ENCODE results near the gene TBX3.

Gene TBX3

DNA sequence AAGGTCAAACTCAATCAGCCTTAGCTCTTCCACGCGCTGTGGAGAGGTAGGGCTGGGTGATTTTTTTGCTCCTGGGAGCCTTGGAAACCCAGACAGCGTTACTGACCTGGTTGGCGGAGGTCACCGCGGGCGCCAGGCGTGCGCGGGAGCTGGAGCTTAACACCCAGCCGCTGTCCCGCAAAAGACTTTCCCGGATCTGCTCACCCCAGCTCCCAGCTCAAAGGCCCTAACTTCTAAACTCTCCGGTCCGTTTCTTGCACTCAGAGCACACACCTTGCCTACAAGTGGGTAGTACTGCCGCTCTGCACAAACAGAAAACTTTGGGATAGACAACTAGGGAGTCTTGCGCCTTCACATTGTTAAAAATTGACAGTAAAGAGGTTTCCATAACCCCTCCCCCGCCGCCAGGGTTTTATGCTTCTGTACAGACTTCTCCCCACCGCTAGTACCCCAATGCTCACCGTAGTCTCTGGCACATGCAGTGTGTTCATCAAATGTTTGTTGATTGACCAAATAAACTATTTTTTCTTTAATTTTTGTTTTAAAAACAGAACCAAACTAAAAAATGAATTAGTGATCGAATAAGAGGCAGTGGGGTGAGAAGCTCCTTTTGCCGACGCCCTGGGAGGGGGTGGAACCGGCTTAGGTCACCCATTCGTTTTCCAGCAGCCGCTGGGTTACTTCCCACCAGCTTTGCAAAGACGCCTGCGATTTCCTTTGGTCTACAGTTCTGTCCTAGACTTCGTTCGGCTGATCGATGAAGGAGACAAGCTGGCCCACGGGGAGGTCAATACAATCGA lies 12.7 kb upstream of the TBX3 start:
- no peak for DNase-seq (ENCODE audit: low spot score)

GRCh38 chr12:114695305-114695592 lies 11.3 kb upstream of the TBX3 start:
- DNase-seq (ENCODE audit: low spot score): no peak

DNA sequence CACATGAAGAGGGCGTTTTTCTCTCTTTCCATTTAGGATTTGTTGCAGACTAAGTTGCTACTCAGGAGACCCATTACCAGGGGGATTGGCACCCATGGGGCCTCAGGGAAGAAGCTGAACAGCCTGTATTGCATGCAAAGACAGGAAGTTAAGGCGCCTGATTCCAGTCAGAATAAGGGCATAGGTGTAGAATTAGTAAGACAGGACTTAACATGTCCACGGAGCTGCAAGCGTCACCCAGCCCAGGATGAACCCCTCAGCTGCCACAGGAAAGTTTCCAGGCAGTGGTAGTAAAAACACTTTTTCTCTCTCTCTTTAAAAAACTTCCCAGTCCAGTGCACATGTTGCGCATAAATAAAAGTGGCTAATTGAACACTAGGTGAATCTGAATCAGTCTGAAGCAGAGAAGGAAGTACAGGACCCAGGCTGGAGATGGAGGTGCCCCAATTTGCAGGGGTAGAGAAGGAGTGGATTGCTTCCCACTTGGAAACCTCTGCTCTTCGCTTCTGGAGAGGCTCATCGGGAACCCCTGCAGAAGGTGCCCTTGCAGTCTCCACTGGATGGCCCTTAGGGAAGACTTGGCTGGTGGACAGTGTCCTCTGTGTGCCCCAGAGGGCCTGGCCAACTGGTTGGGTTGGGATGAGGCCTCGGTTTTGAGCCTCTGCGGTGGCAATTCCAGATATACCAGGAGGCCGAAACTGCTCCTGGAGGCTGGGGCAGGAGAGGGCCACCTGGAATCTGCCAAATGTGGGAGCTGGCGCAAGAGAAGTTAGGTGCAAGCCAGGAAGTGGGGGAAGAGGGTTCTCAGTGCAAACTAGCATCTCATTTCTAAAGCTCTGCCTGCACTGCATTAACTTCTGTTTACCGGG lies 10.7 kb upstream of the TBX3 start:
- DNase-seq (ENCODE audit: low spot score): no peak

- no peak for DNase-seq (ENCODE audit: low spot score)
Measured at GRCh38 chr12:114693532-114693931, 9.6 kb upstream of the TBX3 start.

- DNase-seq (ENCODE audit: low spot score): no peak
Measured at GRCh38 chr12:114693059-114693531, 9.1 kb upstream of the TBX3 start.

DNA sequence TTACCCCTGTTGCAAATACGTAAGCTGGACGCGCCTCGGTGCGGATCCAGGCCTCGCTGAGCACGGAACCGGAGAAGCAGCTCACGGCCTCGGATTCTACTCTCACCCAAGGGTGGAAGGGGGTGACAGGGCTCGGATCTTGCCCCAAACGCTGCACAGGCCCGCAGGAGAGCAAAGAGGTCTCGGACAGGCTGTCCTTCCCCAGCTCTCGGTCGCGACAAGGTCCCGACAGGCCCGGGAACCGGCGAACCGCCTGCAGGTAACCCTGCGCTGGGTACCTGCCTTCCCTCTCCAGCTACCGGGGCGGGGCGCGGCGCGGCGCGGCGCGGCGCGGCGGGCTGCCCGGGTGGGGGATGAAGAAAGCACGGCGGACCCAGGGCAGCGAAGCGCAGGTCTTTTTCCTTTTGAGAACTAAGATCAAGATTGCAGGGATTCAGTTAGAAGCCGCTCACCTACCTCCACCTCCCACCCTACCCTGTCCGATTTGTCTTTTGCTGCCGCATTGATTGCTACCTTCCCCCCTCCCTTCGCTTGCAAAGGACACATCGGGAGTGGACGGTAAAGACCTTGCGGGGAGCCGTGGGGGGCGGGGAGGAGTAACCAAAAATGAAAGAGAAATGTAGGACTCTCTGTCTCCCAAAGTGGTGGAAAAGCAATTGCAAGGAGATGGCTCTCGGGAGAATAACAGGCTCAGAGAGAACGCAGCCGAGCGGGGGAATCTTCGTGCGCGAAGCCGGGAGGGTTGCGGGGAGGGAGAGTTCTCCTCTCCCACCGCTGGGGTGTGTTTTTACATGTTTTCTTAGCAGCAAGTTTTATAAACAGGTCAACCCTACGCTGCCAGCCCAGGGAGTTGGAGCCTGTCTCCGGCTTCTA lies 8.4 kb upstream of the TBX3 start:
- DNase-seq (ENCODE audit: low spot score): peak; percentile 66

DNA sequence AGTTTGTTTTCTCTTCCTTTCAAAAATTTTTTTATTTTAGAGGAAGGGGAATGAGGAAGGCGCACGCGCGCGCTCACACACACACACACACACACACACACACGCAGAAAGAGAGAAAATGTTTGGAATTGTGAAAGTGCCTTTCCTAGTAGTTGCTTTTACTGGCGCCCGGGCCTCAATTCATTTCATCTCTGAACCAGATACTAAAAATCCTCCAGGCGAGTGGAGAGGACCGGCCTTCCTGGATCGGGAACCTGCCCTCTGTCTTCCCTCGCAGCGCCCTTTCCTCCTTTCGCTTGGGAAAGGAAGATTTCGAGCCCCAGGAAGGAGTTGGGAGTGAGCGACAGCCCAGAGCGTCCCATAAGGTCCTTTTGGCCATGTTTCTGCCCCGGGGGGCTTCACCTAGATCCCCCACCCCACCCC lies 7.8 kb upstream of the TBX3 start:
- DNase-seq (ENCODE audit: low spot score): no peak

DNA sequence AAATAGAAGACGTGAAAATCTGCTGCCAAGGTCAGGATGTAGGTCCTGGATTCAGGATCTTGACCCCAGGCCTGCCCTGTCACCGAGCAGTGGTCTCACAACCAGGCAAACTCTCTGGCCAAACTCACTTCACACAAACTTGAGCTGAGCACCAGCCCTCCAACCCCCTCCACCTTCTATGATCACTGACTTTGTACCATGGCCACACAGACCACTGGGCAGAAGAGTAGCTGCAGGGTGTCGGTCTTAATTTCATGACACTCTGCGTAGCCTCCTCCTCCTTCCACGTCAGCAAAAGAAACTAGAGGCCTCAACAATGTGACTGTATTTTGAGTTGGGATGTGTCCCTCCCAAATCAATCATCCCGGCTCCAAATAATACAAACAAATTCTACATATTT lies 7.2 kb upstream of the TBX3 start:
- DNase-seq (ENCODE audit: low spot score): no peak

DNA sequence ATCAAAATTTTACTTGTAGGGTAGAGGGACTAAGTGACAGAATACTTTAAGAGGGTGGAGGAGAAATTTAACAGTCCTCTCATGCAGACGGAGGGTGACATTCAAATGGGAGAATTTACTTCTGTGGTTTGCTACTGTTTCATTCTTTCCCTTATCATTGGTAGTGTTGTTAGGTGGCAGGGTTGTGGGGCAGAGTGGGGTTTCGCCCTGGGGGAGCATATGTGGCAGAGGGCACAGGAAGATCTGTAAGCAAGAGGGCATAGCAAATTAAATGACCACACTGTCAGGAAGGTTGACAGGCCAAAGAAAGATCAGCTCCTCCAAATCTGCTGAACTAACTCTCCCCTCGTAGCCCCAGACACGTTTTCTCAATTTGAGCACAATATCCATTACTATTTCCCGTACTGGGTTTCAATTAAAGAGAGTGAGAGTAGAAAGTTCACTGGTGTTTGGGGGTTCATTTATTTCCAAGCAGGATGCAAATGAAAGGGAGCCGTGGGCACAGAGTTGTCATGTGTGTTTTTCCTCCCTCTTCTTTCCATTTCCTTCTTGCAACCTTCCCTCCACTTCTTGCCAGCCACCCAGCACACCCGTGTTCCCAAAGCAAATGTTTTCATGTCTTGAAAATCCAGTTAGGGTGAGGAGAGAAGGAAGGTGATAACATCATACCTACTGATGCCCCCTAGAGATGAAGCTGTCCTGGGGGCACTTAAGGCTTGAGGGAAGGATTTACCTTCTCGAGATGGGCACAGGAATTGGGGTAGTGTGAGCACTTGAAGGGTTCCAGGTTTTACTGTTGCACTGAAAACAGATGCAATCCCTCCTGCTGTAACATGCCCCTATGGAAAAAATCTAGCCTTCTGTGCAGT lies 6.5 kb upstream of the TBX3 start:
- DNase-seq (ENCODE audit: low spot score): no peak

DNA sequence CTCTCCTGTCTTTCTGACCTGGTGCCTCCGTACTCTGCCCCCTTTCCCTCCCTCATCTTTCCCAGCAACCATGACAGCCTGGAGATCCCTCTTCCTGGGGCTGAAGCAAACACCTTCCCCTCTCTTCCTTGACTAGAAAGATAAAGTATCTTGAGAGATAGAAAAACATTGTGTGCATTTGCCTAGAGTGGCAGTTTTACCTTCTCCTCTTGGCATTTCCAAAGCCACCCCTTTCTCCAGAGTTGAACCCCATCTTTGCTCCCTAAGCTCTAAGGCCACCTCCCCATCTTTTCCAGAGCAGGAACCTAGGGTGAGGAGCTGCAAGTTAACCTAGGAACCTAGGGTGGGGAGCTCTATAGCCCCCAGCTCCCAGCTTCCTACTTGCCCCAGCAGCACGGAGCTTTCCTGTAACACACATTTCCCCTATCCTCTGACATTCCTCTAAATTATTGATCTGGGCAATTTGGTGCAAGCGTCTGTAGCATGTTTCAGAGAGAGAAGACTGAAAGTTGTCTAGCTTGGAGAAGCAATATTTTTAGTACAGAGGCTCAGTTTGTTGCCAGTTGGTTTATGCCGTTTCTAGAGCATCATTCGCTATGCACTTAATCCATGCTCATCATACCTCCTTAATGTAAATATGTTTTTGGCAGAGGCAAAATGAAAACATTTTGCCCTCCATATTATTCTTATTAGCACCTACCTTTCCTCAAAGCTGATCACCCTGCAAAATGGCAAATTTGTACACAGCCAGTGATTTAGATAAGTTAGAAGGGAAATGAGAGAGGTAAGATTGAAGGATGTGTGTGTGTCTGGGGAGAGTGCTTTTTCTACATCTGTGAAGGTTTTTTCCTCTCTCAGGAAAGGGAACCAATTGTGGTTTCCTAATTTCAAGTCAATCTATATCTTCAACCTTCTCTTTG lies 5.4 kb upstream of the TBX3 start:
- no peak for DNase-seq (ENCODE audit: low spot score)

DNA sequence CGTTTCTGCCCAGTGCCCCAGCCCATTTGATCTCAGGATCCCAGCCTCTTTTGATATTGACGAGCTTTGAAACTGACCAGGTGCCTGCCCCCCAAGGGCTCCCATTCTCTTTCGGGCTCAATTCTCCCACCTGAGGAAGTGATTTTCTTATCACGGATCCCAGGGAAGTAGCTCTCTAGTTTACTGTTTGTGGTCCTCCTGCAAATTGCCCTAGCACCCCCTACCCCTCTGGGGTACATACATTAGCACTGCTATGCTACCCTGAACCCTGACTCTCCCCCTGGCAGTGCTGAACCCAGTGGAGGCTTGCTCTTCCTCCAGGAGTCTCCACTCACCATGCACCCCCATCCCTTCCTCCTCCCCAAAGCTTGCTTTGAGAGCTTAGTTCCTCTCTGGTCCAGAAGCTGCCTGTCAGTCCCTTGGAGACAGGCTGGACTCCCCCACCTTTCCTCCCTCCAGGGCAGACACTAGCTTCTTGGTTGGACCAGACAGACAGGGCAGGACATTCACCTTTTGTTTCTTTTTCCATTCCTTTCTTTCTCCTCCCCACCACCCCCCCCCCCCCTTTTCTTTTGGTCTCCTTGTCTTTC lies 4.4 kb upstream of the TBX3 start:
- DNase-seq (ENCODE audit: low spot score): no peak

DNA sequence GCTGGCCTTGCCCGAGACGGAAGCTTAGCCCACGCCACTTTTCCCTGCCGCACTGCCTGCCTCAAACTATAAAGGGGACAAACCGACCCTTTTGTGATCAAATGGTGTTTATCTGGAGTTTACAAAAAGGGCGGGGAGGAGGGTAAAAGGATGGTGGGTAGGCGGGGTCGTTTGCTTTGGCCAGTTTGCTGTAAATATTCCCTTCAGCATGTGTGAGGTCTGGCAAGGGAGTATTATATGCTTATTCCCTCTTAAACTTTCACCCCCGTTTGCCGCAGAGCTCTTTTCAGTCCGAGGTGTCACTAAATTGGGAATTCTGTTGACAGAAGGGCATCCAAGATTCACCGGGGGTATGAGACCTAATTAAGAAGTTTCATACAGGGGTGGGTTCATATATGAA lies 3.8 kb upstream of the TBX3 start:
- no peak for DNase-seq (ENCODE audit: low spot score)

GRCh38 chr12:114686773-114687500 lies 3.0 kb upstream of the TBX3 start:
- no peak for DNase-seq (ENCODE audit: low spot score)

DNA sequence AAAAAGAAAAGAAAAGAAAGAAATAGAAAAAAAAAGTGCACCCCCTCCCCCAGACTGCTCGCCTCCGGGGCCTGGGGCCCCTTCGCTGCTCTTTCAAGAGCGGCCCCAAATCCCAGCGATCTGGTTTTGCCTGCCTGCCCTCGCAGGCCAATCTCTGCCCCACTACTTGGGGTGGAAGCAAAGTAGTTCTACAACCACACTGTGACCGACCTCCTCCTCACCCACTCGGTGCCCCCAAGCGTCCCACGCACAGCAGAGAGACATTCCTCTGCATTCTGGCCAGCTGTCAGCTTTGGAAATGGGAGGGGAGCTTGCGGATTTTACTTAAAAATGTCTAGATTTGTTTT lies 2.4 kb upstream of the TBX3 start:
- DNase-seq (ENCODE audit: low spot score): no peak

DNA sequence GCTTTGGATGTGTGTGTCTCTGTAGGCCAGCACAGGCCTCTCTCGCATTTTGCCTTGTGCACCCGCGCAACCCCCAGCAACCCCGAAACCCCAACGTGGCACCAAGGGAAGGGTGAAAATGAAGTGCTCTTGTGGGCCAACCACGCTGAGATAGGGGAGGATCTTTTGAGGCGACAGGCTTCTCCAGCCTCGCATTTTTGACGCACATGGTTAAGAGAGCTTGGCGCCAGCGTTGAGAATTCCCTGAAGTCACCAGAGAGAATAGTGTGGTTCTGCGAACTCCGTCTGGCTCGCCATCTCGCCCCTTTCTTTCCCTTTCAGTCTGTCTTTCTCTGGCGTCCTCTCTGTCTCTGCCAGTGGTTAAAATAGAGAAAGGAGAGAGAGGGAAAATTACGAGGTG lies 1.9 kb upstream of the TBX3 start:
- DNase-seq (ENCODE audit: low spot score): no peak

GRCh38 chr12:114685320-114685781 lies 1.4 kb upstream of the TBX3 start:
- no peak for DNase-seq (ENCODE audit: low spot score)

- DNase-seq (ENCODE audit: low spot score): no peak
Measured at GRCh38 chr12:114684870-114685273, 897 bp upstream of the TBX3 start.

- DNase-seq (ENCODE audit: low spot score): no peak
Measured at GRCh38 chr12:114683709-114684097, 272 bp downstream of the TBX3 start.
